Measurements from ENCODE around the gene RNF217.

GRCh38 chr6:125025164-125025854 lies 63.1 kb downstream of the RNF217 start:
- TF ChIP-seq GABPA (IDR thresholded peaks at IDR 0.05; ENCODE audit: borderline replicate concordance, insufficient read depth, low read length) (no peak), CEBPB (IDR thresholded peaks at IDR 0.05; ENCODE audit: low read depth, low read length) (no peak), CTCF (IDR thresholded peaks at IDR 0.05; ENCODE audit: control extremely low read depth in 1 of 3, insufficient read depth in 1 of 3, low read depth in 1 of 3, low read length in 3 of 3) (no peak), EP300 (IDR thresholded peaks at IDR 0.05; ENCODE audit: borderline replicate concordance in 1 of 2, low read depth in 2 of 2, low read length in 2 of 2) (no peak), SIN3A (conservative IDR thresholded peaks at IDR 0.05 in 1 of 2, IDR thresholded peaks at IDR 0.05 in 1 of 2; ENCODE audit: low read depth in 1 of 2, low read length in 2 of 2) (no peak), POU5F1 (IDR thresholded peaks at IDR 0.05; ENCODE audit: low read depth, low read length) (no peak), CHD2 (IDR thresholded peaks at IDR 0.05; ENCODE audit: low read length) (no peak)

Measured in H1 (cell line).